ENCODE data around the gene CD36. TPM values are rescaled to one million over a fixed set of nuclear protein-coding genes. Genes with fewer than 3 reads are reported as not detected.
A peak's percentile ranks its signal among the peaks of the same experiment; 100 is the strongest.

Gene CD36
- total and polyA plus RNA-seq, 2 experiments from 2014 or later: 0.40 to 1.8 TPM

GRCh38 chr7:80607136-80607535, 31.3 kb upstream of the CD36 start:
- H3K4me1 Mint-ChIP-seq: peaks cover 7% of the 10 kb centered on the region; the same call in 1 of the 3 replicates
- no peak overlapping the region for H3K4me3 Mint-ChIP-seq
- Histone ChIP-seq H3K27ac (ENCODE audit: low read depth) (no peak overlapping the region), H3K27me3 (ENCODE audit: insufficient read depth) (no peaks in the 10 kb centered on the region), H3F3A (replicated peaks; ENCODE audit: low read depth) (no peaks in the 10 kb centered on the region), H3K79me2 (replicated peaks; ENCODE audit: insufficient read depth) (no peaks in the 10 kb centered on the region), H3K9me2 (ENCODE audit: insufficient read depth) (no peaks in the 10 kb centered on the region), H2AFZ (0 out of 2 replicates have a peak overlapping the region, but pooled peaks have one; percentile 40), H3K4me3 (no peak overlapping the region), H3K4me1 (ENCODE audit: insufficient read depth) (no peaks in the 10 kb centered on the region), H4K20me1 (replicated peaks; ENCODE audit: insufficient read depth) (no peaks in the 10 kb centered on the region), H3K4me2 (no peak overlapping the region), H3K36me3 (ENCODE audit: insufficient read depth) (no peaks in the 10 kb centered on the region)
- no peaks in the 10 kb centered on the region for H3K9me3 Mint-ChIP-seq
- no peak for TF ChIP-seq ZNF331 (CRISPR knock-in tag; IDR thresholded peaks at IDR 0.05; ENCODE audit: low read depth)
- no peak for TF ChIP-seq ZNF114 (CRISPR knock-in tag; IDR thresholded peaks at IDR 0.05)
- no peak for TF ChIP-seq JUNB (IDR thresholded peaks at IDR 0.05; ENCODE audit: unreplicated experiment)
- TF ChIP-seq ETS1 (IDR thresholded peaks at IDR 0.05): no peak
- no peak for TF ChIP-seq POLR2AphosphoS5 (IDR thresholded peaks at IDR 0.05; ENCODE audit: low read depth)
- no peak for TF ChIP-seq ZNF462 (CRISPR knock-in tag; IDR thresholded peaks at IDR 0.05)
- no peak for TF ChIP-seq CREB1 (CRISPR knock-in tag; IDR thresholded peaks at IDR 0.05; ENCODE audit: low read depth)
- TF ChIP-seq EZH2phosphoT487 (IDR thresholded peaks at IDR 0.05; ENCODE audit: unreplicated experiment): no peak
- H3K36me3 Mint-ChIP-seq (ENCODE audit: low read depth): no peaks in the 10 kb centered on the region
- DNase-seq (ENCODE audit: low spot score): no peak
- no peak for ATAC-seq
- H3K27me3 Mint-ChIP-seq (ENCODE audit: insufficient read depth, low read depth, poor library complexity): peaks cover 2% of the 10 kb centered on the region
- H3K27ac Mint-ChIP-seq: 0 out of 2 replicates have a peak overlapping the region, but pooled peaks have one; percentile 76
